ENCODE results near the gene SH2D1A.
"Not testable (repeated sequence)": the region's sequence is repeated elsewhere in the genome, so short reads cannot be mapped to it uniquely, and the experiment has no call there.

The SH2D1A gene

GRCh38 chrX:124354648-124355047, 8.3 kb downstream of the SH2D1A start:
- DNase-seq (ENCODE audit: low spot score): no peak

DNA sequence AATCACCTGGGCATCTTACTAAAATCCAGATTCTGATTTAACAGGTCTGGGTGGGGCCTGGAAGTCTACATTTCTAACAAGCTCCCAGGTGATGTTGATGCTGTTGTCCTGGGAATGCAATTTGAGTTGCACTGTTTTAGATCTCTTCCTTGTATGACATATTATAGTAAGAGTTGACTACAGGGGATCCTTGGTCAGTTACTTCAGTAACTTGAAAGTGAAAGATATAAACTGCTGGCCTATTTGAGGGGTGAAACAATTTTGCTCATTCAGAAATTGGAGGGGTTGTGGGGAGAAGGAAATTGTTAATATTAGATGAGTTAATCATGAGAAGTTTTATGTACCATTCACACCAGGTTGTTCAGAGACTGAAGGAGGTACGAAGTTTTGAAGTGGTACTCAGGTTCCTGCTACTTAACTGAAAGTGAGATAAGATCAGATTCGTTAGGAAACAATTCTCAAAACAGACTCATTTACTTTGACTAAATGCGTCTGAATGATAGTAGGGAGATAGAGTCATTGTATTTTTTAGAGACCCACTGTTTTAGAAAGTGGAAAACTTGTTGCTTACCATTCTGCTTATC, 12.5 kb downstream of the SH2D1A start:
- no peak for DNase-seq (ENCODE audit: low spot score)

DNA sequence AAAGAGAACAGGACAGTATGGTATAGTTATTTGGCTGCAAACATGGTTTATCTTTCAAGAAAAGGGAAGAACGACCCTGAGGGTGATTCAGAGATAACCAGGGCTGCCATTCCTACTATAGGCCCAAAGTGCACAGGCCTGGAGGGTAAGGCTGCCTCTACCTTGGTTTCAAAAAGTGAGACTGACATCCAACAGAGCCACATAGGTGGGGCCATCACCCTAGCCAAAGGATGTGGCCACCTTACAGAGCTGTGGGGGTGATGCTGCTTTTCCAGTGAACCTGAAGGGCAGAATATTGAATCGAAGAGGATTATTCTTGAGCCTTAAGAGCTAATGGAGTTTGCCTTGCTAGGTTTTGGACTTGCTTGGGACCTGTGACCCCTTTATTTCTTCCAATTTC, 15.7 kb downstream of the SH2D1A start:
- no peak for DNase-seq (ENCODE audit: low spot score)

DNA sequence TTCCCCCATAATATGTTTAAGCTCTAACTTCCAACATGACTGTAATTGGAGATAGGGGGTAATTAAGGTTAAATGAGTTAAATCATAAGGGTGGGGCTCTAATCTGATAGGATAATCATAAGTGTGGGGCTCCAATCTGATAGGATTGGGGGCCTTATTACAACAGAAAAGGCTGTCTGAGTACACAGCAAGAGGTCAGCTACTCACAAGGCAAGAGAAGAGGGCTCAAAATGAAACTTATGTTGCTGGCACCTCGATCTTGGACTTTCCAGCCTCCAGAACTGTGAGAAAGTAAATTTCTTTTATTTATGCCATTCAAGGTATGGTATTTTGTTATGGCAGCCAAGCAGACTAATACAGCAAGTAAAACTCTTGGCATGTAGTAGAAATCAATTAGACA, 16.4 kb downstream of the SH2D1A start:
- DNase-seq (ENCODE audit: low spot score): no peak

- no peak for DNase-seq (ENCODE audit: low spot score)
Observed at GRCh38 chrX:124369722-124370121, 23.4 kb downstream of the SH2D1A start.

DNA sequence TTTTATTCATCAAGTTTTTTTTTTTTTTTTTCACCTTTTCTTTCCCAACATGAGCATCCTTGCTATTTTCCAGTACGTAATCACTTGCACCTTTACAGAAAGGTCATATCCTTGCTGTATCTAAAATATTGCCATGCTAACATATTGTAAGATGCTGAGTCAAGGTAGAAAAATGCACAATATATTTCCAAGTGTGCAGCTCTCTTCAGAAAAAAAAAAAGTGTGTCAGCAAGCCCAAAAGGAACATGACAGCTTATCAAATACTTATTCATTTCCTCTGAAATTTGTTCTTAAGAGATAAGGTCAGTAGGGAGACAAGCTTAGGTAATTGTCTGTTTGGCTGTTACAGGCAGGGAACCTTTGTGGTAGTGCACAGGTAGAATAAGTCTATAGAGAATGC, 27.0 kb downstream of the SH2D1A start:
- no peak for DNase-seq (ENCODE audit: low spot score)

DNA sequence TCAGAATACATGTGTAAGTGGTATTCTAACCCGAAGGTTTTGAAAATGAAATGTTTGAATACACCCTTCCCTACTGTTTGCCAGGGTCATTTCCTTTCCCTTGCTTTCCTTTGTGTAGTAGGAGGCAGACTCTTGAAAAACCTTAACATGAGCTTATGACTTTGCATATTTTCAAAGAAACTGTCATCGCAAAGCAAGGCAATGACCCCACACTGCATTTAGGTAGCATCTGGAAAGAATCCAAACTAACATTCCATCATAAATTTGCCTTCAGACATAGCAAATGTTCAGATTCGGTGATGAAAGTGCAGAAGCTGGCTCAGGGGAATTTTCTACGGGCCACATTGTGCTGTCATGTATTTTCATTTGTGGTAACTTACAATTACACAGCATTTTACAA, 32.3 kb downstream of the SH2D1A start:
- no peak for DNase-seq (ENCODE audit: low spot score)

GRCh38 chrX:124383354-124383753, 37.0 kb downstream of the SH2D1A start:
- DNase-seq (ENCODE audit: low spot score): no peak

- no peak for DNase-seq (ENCODE audit: low spot score)
Observed at GRCh38 chrX:124386401-124386800, 40.0 kb downstream of the SH2D1A start.

- peak; percentile 59 for DNase-seq (ENCODE audit: low spot score)
Observed at GRCh38 chrX:124388562-124388961, 42.2 kb downstream of the SH2D1A start.

DNA sequence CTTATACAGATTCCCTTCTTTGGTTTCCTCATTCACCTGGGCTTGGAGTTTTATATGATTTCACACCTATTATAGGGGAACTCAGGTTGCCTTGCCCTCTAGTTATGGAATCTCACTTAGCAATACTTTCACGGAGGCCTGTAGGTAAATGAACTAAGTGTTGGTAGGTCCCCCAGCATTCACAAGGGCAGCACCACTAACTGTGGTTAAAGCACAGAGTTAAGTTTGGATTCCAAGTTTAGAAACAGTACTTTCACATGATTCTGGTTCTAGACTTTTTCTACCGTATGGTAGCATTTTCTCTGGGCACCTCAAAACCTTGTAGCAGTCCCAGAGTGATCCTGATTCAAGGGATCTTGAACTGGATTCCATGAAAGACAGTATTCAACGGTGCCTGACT, 46.4 kb downstream of the SH2D1A start:
- no peak for DNase-seq (ENCODE audit: low spot score)

DNA sequence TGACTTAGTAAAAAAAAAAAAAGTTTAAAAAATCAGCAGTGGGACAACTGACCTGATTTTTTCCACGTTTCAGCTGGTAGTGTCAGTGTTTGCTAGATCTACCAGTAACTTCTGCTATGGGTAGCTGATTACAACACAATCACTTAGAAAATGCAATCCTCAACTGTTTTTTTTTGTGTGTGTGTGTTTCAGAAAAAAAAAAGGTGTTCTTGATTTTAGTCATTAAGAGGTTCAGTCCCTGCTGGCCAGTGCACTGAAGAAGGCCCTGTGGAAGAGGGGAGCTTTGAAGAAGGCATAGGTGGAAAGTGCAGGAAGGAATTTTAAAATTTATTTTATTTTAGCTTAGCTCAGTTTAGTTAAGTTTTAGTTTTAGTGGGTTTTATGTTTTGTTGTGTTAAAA, 46.9 kb downstream of the SH2D1A start:
- DNase-seq (ENCODE audit: low spot score): no peak

DNA sequence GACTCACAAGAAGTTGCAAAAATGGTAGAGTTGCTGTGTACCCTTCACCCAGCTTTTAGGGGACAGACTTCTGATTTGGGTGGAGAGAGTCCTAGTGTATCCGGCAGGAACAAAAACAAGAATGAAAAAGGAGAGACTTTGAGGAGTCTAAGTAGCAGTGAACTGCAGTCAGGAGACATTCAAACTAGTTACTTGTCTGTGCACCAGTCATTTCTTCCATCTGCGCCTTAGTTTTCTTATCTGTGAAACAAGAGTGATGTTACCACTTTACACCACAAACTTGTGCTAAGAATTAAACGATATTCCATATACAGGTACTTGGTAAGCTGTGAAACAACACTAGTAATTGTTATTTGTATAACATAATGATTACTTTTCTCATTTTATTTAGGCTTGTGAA, 47.3 kb downstream of the SH2D1A start:
- no peak for DNase-seq (ENCODE audit: low spot score)

GRCh38 chrX:124395145-124395880, 49.0 kb downstream of the SH2D1A start:
- no peak for DNase-seq (ENCODE audit: low spot score)

- no peak for DNase-seq (ENCODE audit: low spot score)
Observed at GRCh38 chrX:124401696-124402095, 55.3 kb downstream of the SH2D1A start.

DNA sequence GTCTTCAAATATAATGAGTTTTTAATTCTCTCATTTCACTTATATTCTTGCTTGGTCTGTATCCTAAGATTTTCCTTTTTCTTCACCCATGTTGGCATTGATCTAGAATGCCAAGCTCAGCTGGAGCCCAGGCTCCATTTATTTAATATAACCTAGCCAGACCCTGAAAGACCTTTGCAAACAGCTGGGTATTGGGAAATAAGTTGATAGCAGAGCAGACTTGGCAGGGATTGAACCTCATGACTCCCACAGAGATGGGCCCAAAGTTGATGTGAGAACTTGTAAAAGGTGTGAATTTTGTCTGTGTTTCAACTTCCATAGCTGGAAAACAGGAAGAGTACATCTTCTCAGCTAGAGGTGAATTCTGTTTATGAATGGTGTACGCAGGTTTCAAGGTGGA, 59.5 kb downstream of the SH2D1A start:
- DNase-seq (ENCODE audit: low spot score): no peak

DNA sequence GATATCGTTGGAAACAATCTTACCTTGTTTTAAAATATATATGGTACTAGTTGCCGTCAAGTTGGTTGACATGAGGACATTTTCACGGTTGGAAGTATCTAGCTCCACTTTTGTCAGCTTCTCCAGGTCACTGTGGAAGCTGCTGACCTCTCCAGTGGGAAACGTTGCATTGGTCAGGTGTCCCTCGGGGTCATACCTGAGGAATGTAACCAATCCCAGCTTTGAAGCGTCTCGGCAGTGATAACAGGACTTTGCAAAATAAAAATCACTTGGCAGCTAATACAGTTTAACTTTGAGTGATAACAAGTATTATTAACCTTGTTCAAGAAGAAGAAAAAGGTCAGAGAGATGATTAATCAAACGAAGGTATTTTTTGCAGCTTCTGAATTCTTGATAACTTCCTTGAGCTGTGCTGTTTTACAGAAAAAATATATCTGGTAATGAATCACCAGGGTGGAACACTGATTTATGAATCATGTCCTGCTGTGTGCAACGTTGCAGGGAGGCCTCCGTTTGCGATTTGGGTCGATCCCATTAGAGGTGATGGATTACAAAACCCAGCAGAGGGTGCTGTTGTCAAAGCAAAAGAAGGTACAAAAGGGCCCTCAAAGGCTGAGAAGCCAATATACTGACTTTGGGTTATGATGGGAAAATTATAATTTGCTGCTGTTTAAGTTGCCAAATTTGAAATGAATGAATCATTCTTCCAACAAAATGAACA, 60.1 kb downstream of the SH2D1A start:
- DNase-seq (ENCODE audit: low spot score): peak; percentile 69

DNA sequence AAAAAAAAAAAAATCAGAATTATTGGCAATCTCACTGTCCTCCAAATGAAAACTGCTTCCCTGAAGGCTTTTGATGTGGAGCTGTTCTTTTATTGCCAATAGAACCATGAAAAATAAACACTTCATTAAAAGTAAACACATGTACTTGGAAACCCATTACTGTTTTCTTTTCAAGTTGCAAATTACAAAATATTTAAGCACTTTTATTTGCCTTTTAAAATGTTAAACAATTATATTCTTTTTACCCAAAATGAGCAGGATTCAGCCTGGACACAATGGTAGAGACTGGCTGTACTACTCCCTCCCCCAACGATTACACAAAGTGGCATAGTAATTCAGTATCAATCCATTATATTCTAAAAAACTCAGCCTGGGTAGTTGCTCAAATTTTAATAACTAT, 60.9 kb downstream of the SH2D1A start:
- DNase-seq (ENCODE audit: low spot score): no peak

DNA sequence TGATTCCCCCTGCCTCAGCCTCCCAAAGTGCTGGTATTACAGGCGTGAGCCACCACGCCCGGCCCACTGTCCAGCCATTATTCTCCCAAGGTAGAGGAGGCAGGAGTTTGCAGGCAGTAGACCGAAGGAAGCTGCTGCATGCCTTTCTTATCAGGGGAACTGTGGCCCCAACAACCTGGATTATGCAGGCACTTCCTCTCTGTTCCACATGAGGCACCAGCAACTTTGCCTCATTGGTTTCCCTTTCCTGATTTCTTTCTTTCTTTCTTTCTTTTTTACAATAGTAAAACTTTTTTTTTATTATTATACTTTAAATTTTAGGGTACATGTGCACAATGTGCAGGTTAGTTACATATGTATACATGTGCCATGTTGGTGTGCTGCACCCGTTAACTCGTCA, 62.0 kb downstream of the SH2D1A start:
- not testable (repeated sequence) for DNase-seq (ENCODE audit: low spot score)

DNA sequence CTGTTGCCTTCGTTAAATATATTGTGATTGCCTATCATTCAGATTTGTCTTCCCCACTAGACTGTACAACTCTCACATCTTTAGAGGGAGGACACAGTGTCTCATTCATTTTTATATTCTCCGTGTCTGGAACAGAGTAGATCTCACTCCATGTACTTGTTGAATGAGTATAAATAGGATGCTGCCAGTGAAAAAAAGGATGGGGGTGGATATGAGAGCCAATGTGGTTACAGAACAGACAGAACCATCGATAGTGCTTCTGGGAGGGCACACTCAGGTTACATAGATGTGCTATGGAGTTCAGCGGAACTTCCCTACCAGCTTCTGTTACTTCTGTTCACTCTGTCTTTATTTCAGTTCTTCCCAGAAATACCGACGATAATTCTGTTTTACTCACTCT, 66.9 kb downstream of the SH2D1A start:
- no peak for DNase-seq (ENCODE audit: low spot score)

GRCh38 chrX:124414281-124414680, 67.9 kb downstream of the SH2D1A start:
- no peak for DNase-seq (ENCODE audit: low spot score)

GRCh38 chrX:124415115-124415800, 68.9 kb downstream of the SH2D1A start:
- no peak for DNase-seq (ENCODE audit: low spot score)

Data from kidney capillary endothelial cell (primary cell).